H1 (cell line): ENCODE data around the gene FRMPD4. TPM values are rescaled to one million over a fixed set of nuclear protein-coding genes. Genes with fewer than 3 reads are reported as not detected.

Experiments used
- CTCF ChIA-PET: fragments of 300-600 bp; sonication (Branson Sonifier 250); formaldehyde crosslinking; loops from one replicate; lab custom pipeline; 2021; ENCODE audit not compliant: partially characterized antibody; lab: Charles Lee
- POLR2A ChIA-PET: fragments of 300-600 bp; sonication (Branson Sonifier 250); formaldehyde crosslinking; loops from one replicate; lab custom pipeline; 2021; ENCODE audit warnings: inconsistent platforms; ENCODE audit not compliant: partially characterized antibody; lab: Charles Lee
- DNase-seq, 2 experiments: peaks; one replicate each; pipeline versions ENCODE4 v3.0.0 to v3.0.0-alpha.2; 2010 to 2022; ENCODE audit warnings: low spot score in 2 of 2, low read depth in 1 of 2, mixed read lengths in 1 of 2
- FAIRE-seq: peaks from 2 replicates; lab custom pipeline; 2011; peaks lifted over from hg19 to GRCh38; lab: Jason Lieb, UNC
- H2AFZ ChIP-seq: 2 replicates; pipeline ENCODE4 v1.8.1; 2012; ENCODE audit warnings: low read length, inconsistent platforms
- H2AK5ac ChIP-seq: 2 replicates; pipeline ENCODE4 v1.6.1; 2013; ENCODE audit warnings: low read depth, low read length
- H2BK120ac ChIP-seq: replicated peaks from 2 replicates; pipeline ENCODE3; 2013; ENCODE audit warnings: low read depth, low read length, inconsistent platforms
- H2BK12ac ChIP-seq: 2 replicates; pipeline ENCODE4 v1.6.1; 2013; ENCODE audit warnings: low read depth, low read length
- H2BK15ac ChIP-seq: 2 replicates; pipeline ENCODE4 v1.6.1; 2013; ENCODE audit warnings: low read length
- H2BK20ac ChIP-seq: 2 replicates; pipeline ENCODE4 v1.6.1; 2013; ENCODE audit warnings: low read length
- H2BK5ac ChIP-seq: 2 replicates; pipeline ENCODE4 v1.6.1; 2013; ENCODE audit warnings: low read depth, low read length
- H3K14ac ChIP-seq: 2 replicates; pipeline ENCODE4 v1.6.1; 2013; ENCODE audit warnings: inconsistent platforms; ENCODE audit not compliant: insufficient read length
- H3K18ac ChIP-seq: 2 replicates; pipeline ENCODE4 v1.6.1; 2013; ENCODE audit warnings: low read length; ENCODE audit errors: extremely low read depth
- H3K23ac ChIP-seq: 2 replicates; pipeline ENCODE4 v1.6.1; 2013; ENCODE audit warnings: inconsistent platforms; ENCODE audit not compliant: insufficient read length
- H3K23me2 ChIP-seq: 2 replicates; pipeline ENCODE4 v1.6.1; 2013; ENCODE audit warnings: low read depth, low read length
- H3K27ac ChIP-seq: 2 replicates; pipeline ENCODE4 v1.6.1; 2011; ENCODE audit warnings: low read depth, low read length, inconsistent platforms
- H3K27me3 ChIP-seq, 4 experiments: replicated peaks in 1 of 4; 1 replicate in 1 of 4; 2 replicates in 3 of 4; pipeline versions ENCODE4 v1.6.1 to v1.8.1; 2011 to 2013; ENCODE audit warnings: low read length in 3 of 4, mild to moderate bottlenecking in 3 of 4, inconsistent platforms in 2 of 4, mixed read lengths in 2 of 4, moderate library complexity in 1 of 4; ENCODE audit not compliant: control insufficient read depth in 3 of 4, insufficient read depth in 3 of 4; ENCODE audit errors: extremely low read depth in 1 of 4
- H3K36me3 ChIP-seq, 4 experiments: 2 replicates each; pipeline versions ENCODE4 v1.6.1 to v1.8.1; 2011 to 2013; ENCODE audit warnings: mild to moderate bottlenecking in 4 of 4, low read length in 3 of 4, moderate library complexity in 2 of 4, control low read depth in 1 of 4, inconsistent platforms in 1 of 4; ENCODE audit not compliant: insufficient read depth in 4 of 4, control insufficient read depth in 2 of 4
- H3K4ac ChIP-seq: replicated peaks from 2 replicates; pipeline ENCODE3; 2013; ENCODE audit warnings: low read length, low read depth, mixed read lengths, inconsistent platforms; ENCODE audit not compliant: insufficient read length
- H3K4me1 ChIP-seq, 4 experiments: replicated peaks in 1 of 4; 1 replicate in 1 of 4; 2 replicates in 3 of 4; pipeline versions ENCODE4 v1.6.1 to v1.8.1; 2011 to 2013; ENCODE audit warnings: low read length in 3 of 4, inconsistent platforms in 2 of 4, mixed read lengths in 1 of 4; ENCODE audit not compliant: insufficient read depth in 4 of 4, control insufficient read depth in 3 of 4
- H3K4me2 ChIP-seq, 2 experiments: 2 replicates each; pipeline versions ENCODE4 v1.6.1 to v1.8.1; 2011 to 2013; ENCODE audit warnings: low read depth in 2 of 2, low read length in 2 of 2, control low read depth in 1 of 2, inconsistent platforms in 1 of 2, mild to moderate bottlenecking in 1 of 2; ENCODE audit not compliant: insufficient read depth in 1 of 2
- H3K4me3 ChIP-seq, 4 experiments: fragments of 200-600, 300-600 bp in 1 of 4; sonication (generic), shearing (Covaris generic), sonication (Bioruptor Twin) in 1 of 4; 2 replicates each; pipeline versions ENCODE4 v1.5.1 to v1.8.1; 2011 to 2016; ENCODE audit warnings: low read length in 4 of 4, low read depth in 3 of 4, control low read depth in 2 of 4, inconsistent platforms in 2 of 4, mild to moderate bottlenecking in 2 of 4, mixed read lengths in 1 of 4, moderate library complexity in 1 of 4; ENCODE audit not compliant: insufficient read depth in 2 of 4; ENCODE audit errors: extremely low read depth in 1 of 4
- H3K56ac ChIP-seq: replicated peaks from 2 replicates; pipeline ENCODE3; 2013; ENCODE audit warnings: low read depth, mild to moderate bottlenecking, mixed read lengths, low read length, inconsistent platforms; ENCODE audit not compliant: insufficient read length
- H3K79me1 ChIP-seq: 2 replicates; pipeline ENCODE4 v1.6.1; 2013; ENCODE audit warnings: low read depth, low read length, control low read depth
- H3K79me2 ChIP-seq, 2 experiments: 2 replicates each; pipeline versions ENCODE4 v1.6.1 to v1.8.1; 2012 to 2013; ENCODE audit warnings: low read length in 2 of 2, mild to moderate bottlenecking in 2 of 2, inconsistent platforms in 1 of 2; ENCODE audit not compliant: insufficient read depth in 2 of 2, control insufficient read depth in 1 of 2
- H3K9ac ChIP-seq, 4 experiments: replicated peaks in 1 of 4; 1 replicate in 1 of 4; 2 replicates in 3 of 4; pipeline versions ENCODE4 v1.6.1 to v1.8.1; 2011 to 2013; ENCODE audit warnings: low read depth in 3 of 4, low read length in 3 of 4, control low read depth in 2 of 4, mild to moderate bottlenecking in 2 of 4, moderate library complexity in 2 of 4, inconsistent platforms in 1 of 4; ENCODE audit errors: extremely low read depth in 1 of 4
- H3K9me3 ChIP-seq, 2 experiments: 2 replicates each; pipeline versions ENCODE4 v1.6.1 to v1.8.1; 2012 to 2013; ENCODE audit warnings: mild to moderate bottlenecking in 2 of 2, moderate library complexity in 2 of 2, control low read depth in 1 of 2, inconsistent platforms in 1 of 2, low read depth in 1 of 2, low read length in 1 of 2, mixed read lengths in 1 of 2; ENCODE audit not compliant: insufficient read depth in 2 of 2
- H4K20me1 ChIP-seq, 2 experiments: replicated peaks in 1 of 2; 2 replicates each; pipeline versions ENCODE3 to v1.8.1; 2011 to 2013; ENCODE audit warnings: inconsistent platforms in 2 of 2, low read length in 2 of 2, mild to moderate bottlenecking in 1 of 2; ENCODE audit not compliant: insufficient read depth in 2 of 2, control insufficient read depth in 1 of 2
- H4K5ac ChIP-seq: 2 replicates; pipeline ENCODE4 v1.6.1; 2013; ENCODE audit warnings: low read length, low read depth, mixed read lengths, inconsistent platforms; ENCODE audit not compliant: insufficient read length
- H4K8ac ChIP-seq: 2 replicates; pipeline ENCODE4 v1.8.0; 2013; ENCODE audit warnings: mild to moderate bottlenecking, moderate library complexity, low read length, inconsistent platforms; ENCODE audit not compliant: insufficient read depth; ENCODE audit errors: extremely low read depth
- H4K91ac ChIP-seq: replicated peaks from 2 replicates; pipeline ENCODE3; 2013; ENCODE audit warnings: low read length, mixed read lengths, inconsistent platforms; ENCODE audit not compliant: insufficient read length
- BCL11A ChIP-seq, 2 experiments: IDR thresholded peaks; one replicate each; pipeline ENCODE4 v1.6.1; 2011; ENCODE audit warnings: low read depth in 2 of 2, low read length in 2 of 2, mild to moderate bottlenecking in 2 of 2
- RBBP5 ChIP-seq: IDR thresholded peaks from 2 replicates; pipeline ENCODE4 v1.7.1; 2012; ENCODE audit warnings: low read depth, mild to moderate bottlenecking, inconsistent platforms, low read length, moderate library complexity, borderline replicate concordance
- SP1 ChIP-seq: IDR thresholded peaks from 2 replicates; pipeline ENCODE4 v1.6.1; 2011; ENCODE audit warnings: low read depth, low read length
- SRF ChIP-seq: IDR thresholded peaks from 2 replicates; pipeline ENCODE4 v1.6.1; 2011; ENCODE audit warnings: mild to moderate bottlenecking, low read depth, low read length, moderate library complexity
- WGBS, 2 experiments: shearing (Covaris generic) in 1 of 2; methylation state at CpG; one replicate each; pipeline versions ENCODE4 v1.1.6 to v1.1.7; 2013 to 2015; ENCODE audit warnings: low lambda C conversion rate in 2 of 2, mixed read lengths in 2 of 2, inconsistent platforms in 1 of 2, low coverage in 1 of 2, missing lambda C conversion rate in 1 of 2; ENCODE audit not compliant: insufficient replicate concordance in 2 of 2, insufficient coverage in 1 of 2, insufficient read length in 1 of 2; ENCODE audit errors: extremely low coverage in 1 of 2, missing lambda C conversion rate in 1 of 2; 5-methylcytosine and 5-hydroxymethylcytosine counted together
- polyA plus RNA-seq, 7 experiments: library from polyadenylated mRNA; depleted of rRNA in 3 of 7; stranded (reverse) in 5 of 7; unstranded in 2 of 7; fragments of >200 nt in 5 of 7; fragments of 200-250 nt in 2 of 7; gene quantifications; 1 replicate in 5 of 7; 2 replicates in 1 of 7; 4 replicates in 1 of 7; pipeline versions ENCODE4 v1.2.1 to v1.2.3, GENCODE V29; 2011 to 2013; ENCODE audit warnings: missing spikeins in 2 of 7, mixed read lengths in 2 of 7
- total RNA-seq: library from RNA; stranded (reverse); fragmentation: NEBNext Ultra II Directional; extraction: Animal tissue kit (Norgen Biotek cat#: 25700); gene quantifications from 2 replicates; pipeline ENCODE4 v1.2.1, GENCODE V29; 2021
- TF ChIP-seq, protein P1 (sequence below): IDR thresholded peaks from 2 replicates; pipeline ENCODE4 v1.6.1; 2011; ENCODE audit warnings: low read length, improper control_type of control experiment
- TF ChIP-seq, protein P2 (sequence below), 3 experiments: IDR thresholded peaks; 1 replicate in 2 of 3; 2 replicates in 1 of 3; pipeline versions ENCODE4 v1.5.1 to v1.6.1; 2011; ENCODE audit warnings: low read length in 3 of 3, mild to moderate bottlenecking in 3 of 3, inconsistent platforms in 2 of 3, low read depth in 1 of 3, moderate library complexity in 1 of 3; ENCODE audit not compliant: insufficient read depth in 1 of 3; ENCODE audit errors: control extremely low read depth in 1 of 3
- TF ChIP-seq, protein P3 (sequence below): IDR thresholded peaks from 2 replicates; pipeline ENCODE4 v1.6.1; 2011; ENCODE audit warnings: low read depth, mild to moderate bottlenecking, low read length; ENCODE audit not compliant: insufficient read depth

FRMPD4 gene
- total and polyA plus RNA-seq, 2 of the 8 experiments (the other 6 are each of a cell fraction or from before 2014, with no cell fraction given) = 0.02 to 0.37 TPM

DNA sequence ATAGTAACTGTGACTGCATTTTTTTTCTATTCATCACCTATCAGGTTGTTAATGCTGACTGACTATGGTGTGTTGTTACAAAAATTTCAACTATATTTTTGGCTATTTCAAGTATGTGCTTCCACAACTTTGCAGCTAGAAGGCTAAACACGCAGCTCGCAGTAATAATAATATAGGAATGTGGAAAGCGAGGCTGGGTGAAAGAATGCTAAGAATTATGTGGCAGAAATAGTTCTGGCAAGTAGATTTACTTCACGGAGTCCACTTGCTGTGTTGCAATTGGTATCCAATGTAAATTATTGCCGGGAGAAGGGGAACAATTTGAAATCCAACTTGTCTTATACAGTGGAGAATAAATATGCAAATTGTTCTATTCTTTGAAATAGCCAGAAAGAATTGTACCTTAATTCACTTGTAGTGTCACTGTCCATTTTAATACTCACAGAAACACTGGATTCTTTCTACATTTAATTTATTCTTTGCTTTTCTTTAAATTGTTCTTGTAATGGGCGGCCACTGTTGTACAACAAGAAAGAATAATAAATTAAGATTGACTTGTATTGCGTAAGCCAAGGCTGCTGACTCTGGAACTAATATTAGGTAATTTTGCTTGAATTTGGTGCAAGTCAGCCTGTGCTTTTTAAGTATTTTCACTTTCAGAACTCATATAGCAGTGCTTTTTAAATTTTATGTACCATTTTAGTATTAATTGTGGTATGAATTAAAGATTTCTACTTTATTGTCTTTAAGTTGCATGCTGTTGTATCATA lies 154.9 kb downstream of the FRMPD4 start:
- Histone ChIP-seq H3K36me3 (no peaks in the 10 kb centered on the region), H3K4ac (no peak overlapping the region), H2AK5ac (no peak overlapping the region), H4K8ac (no peak overlapping the region), H2AFZ (no peak overlapping the region), H3K4me1 (no peaks in the 10 kb centered on the region), H2BK5ac (no peak overlapping the region), H2BK120ac (no peak overlapping the region), H4K5ac (no peak overlapping the region), H3K4me2 (no peak overlapping the region), H3K79me2 (no peaks in the 10 kb centered on the region), H3K9ac (no peak overlapping the region), H3K27ac (no peak overlapping the region), H3K79me1 (no peaks in the 10 kb centered on the region), H4K20me1 (no peaks in the 10 kb centered on the region), H3K23ac (no peak overlapping the region), H4K91ac (no peak overlapping the region), H2BK12ac (no peak overlapping the region), H3K9me3 (no peaks in the 10 kb centered on the region), H3K27me3 (no peaks in the 10 kb centered on the region), H3K56ac (no peak overlapping the region), H3K18ac (no peak overlapping the region), H2BK20ac (no peak overlapping the region), H2BK15ac (no peak overlapping the region), H3K4me3 (no peak overlapping the region), H3K14ac (no peak overlapping the region), H3K23me2 (no peaks in the 10 kb centered on the region)
- no peak for DNase-seq
- CTCF ChIA-PET = no interaction called here
- whole genome bisulfite sequencing, 2 experiments = 95% methylated on average over 7 of the region's 7 CpGs; no CpG with 5 or more reads in 1 of the 2 experiments
- FAIRE-seq = no peak
- POLR2A ChIA-PET = no interaction called here
- TF ChIP-seq SP1 = no peak
- TF ChIP-seq SRF = no peak
- no peak for TF ChIP-seq BCL11A (IDR thresholded peaks at IDR 0.05; ENCODE audit: low read depth in 2 of 2, low read length in 2 of 2)
- TF ChIP-seq, protein P1, sequence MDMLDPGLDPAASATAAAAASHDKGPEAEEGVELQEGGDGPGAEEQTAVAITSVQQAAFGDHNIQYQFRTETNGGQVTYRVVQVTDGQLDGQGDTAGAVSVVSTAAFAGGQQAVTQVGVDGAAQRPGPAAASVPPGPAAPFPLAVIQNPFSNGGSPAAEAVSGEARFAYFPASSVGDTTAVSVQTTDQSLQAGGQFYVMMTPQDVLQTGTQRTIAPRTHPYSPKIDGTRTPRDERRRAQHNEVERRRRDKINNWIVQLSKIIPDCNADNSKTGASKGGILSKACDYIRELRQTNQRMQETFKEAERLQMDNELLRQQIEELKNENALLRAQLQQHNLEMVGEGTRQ = no peak
- TF ChIP-seq, protein P2, sequence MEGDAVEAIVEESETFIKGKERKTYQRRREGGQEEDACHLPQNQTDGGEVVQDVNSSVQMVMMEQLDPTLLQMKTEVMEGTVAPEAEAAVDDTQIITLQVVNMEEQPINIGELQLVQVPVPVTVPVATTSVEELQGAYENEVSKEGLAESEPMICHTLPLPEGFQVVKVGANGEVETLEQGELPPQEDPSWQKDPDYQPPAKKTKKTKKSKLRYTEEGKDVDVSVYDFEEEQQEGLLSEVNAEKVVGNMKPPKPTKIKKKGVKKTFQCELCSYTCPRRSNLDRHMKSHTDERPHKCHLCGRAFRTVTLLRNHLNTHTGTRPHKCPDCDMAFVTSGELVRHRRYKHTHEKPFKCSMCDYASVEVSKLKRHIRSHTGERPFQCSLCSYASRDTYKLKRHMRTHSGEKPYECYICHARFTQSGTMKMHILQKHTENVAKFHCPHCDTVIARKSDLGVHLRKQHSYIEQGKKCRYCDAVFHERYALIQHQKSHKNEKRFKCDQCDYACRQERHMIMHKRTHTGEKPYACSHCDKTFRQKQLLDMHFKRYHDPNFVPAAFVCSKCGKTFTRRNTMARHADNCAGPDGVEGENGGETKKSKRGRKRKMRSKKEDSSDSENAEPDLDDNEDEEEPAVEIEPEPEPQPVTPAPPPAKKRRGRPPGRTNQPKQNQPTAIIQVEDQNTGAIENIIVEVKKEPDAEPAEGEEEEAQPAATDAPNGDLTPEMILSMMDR (IDR thresholded peaks at IDR 0.05; ENCODE audit: control extremely low read depth in 1 of 3, insufficient read depth in 1 of 3, low read depth in 1 of 3, low read length in 3 of 3) = no peak
- TF ChIP-seq, protein P3, sequence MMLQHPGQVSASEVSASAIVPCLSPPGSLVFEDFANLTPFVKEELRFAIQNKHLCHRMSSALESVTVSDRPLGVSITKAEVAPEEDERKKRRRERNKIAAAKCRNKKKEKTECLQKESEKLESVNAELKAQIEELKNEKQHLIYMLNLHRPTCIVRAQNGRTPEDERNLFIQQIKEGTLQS = no peak
- TF ChIP-seq RBBP5 = no peak
